GM21515 (cell line): ENCODE results near the gene BAHCC1.

Source experiments
- ATAC-seq: cut with Tn5 transposase; IDR thresholded peaks from one replicate; pipeline ENCODE4 v1.9.1; 2021; ENCODE audit not compliant: unreplicated experiment

The BAHCC1 gene

DNA sequence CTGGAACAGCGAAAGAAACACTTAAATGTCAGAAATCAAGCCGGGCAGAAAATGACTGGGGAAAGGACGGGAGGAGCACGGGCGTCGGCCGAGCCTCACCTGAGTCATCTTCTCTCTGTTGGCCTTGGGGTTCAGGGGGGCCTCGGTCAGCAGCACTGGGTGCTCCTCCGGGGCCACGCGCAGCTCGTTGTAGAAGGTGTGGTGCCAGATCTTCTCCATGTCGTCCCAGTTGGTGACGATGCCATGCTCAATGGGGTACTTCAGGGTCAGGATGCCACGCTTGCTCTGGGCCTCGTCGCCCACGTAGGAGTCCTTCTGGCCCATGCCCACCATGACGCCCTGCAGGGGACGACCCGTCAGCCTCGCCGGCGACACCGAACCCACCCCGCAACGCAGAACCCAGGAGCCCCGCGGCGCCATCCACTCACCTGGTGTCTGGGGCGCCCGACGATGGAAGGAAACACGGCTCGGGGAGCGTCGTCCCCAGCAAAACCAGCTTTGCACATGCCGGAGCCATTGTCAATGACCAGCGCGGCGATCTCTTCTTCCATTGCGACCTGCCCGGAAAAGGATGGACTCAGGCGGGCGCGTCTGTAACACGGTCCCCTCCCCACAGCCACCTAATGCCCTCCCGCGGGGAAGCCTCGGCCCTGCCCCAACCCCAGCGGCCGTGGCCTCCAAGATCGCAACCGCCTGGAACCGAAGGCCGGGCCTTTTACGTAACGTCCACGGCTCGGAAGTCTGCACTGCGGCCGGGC, 116.7 kb downstream of the BAHCC1 start:
- no peak for ATAC-seq

DNA sequence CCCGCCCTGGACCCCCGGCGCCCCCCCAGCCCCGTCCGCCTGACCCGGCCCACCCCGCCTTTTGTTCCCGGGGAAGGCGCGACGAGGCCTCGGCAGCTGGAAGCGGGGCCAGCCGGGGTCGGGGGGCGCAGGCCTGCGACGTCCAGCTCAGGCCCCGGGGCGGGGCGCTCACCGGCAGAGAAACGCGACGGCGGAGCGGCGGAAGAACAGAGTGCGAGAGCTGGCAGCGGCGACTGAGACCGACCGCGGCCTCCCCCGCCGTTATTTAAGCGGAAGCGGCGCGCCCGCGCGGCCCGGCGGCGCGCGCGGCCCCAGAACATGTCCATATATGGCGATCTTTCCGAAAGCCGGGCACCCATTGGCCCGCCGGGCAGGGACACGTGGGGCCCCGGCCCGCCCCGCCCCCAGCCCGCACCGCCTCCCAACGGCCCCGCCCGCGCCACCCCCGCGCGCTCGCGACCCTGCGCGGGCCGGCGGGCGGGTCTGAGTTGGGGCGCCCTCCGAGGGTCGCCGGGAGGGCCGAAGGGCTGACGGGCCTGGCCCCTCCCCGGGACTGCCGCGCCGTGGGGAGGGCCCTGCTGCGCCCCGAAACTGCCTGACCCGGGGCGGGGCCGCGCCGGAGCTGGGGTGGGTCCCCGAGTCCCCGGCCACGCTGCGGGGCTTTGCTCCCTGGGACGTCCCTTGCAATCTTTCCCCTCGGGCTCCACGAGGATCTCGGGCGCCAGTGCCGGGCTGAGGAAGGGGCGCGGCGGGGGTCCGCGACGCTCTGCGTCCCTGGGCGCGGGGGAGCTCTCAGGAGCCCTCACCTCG, 117.5 kb downstream of the BAHCC1 start, which contains the start of gene ACTG1:
TSS of gene ACTG1 (minus strand) at position 238 of the 810 bp plus-strand sequence. CDS start 445 bp downstream, outside the sequence.
- ATAC-seq = peak; percentile 39

DNA sequence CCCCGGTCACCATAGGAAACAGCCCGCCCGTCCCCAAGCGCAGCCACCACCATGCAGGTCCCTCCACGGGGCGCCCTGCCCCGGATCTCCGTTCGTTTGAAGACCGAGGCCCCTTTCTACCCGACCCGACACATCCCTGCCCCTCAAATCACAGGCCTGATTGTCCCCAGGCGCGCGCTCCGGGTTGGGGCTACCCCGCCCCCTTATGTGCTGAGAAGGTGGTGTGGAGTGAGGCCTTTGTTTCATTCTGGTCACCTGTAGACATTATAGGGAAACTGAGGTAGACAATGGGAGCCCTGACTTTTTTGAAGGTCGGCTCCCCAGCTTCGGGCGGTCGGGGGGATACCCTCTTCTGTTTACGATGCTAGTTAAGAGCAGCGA, 118.1 kb downstream of the BAHCC1 start:
- peak; percentile 0 for ATAC-seq

DNA sequence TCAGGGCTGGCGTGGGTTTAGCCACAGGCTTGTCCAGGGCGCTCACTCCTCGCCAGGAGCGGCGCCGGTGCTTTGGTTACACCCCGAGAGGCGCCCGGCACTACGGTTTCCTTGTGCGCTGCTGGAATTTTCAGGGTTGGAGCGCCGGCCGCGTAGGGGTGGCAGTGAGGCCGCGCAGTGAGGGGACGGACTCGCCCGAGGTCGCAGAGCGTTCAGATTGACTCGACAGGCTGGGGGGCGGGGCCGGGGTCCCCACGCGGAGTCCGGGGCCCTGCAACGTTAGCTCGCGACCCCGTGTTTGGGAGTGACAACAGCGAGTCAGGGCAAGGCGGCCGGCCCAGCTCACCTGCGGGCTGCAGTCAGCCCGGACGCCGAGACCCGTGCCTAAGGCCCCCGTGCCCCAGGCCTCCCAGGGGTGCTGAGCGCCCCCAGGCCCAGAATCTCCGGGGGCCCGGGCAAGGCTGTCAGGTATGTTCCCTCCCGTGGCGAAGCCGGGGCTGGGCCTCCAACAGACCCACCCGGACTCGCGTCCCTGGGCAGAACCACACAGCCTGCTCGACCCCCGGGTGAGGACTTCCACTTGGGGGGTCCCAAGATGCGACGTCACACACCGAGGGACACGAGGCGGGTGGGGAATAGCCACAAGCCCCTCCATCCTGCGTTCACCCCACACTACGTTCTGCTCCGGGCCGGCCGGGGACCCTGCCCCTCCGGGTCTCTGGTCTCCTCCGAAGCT, 118.7 kb downstream of the BAHCC1 start:
- no peak for ATAC-seq

GRCh38 chr17:81514489-81514738, 119.2 kb downstream of the BAHCC1 start:
- no peak for ATAC-seq

- ATAC-seq = no peak
Measured at GRCh38 chr17:81514739-81515529, 119.7 kb downstream of the BAHCC1 start.

DNA sequence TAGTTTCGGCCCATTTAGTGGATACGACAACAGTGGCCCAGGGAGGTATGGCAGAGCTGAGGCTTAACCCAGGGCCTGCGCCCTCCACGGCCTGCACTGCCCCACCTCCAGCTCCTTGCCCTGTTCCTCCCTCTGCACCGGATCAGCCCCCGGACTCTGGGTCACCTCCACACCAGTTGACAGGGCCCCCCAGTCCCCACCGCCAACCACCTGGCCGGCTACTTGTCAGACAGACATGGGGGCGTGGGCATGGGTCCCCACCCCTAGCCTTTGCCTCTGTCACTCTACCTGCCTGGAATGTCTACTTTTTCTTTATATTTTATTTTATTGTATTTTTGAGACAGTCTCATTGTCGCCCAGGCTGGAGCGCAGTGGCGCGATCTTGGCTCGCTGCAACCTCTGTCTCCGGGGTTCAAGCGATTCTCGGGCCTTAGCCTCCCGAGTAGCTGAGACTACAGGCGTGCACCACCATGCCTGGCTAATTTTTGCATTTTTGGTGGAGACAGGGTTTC, 120.3 kb downstream of the BAHCC1 start:
- ATAC-seq = no peak
